Small intestine (tissue), 7 donors: ENCODE results near the gene TMPRSS13. TPM values are rescaled to one million over a fixed set of nuclear protein-coding genes. Genes with fewer than 3 reads are reported as not detected.

Experiments used
- DNase-seq, 2 donors: peaks; one replicate each; pipeline versions ENCODE4 v3.0.0 to v3.0.0-alpha.2; 2013
- FAIRE-seq: peaks from 2 replicates; lab custom pipeline; 2012; peaks lifted over from hg19 to GRCh38; lab: Jason Lieb, UNC
- H3K27ac ChIP-seq, 3 donors: one replicate each; pipeline ENCODE4 v1.5.1; 2013; ENCODE audit warnings: low read length in 2 of 3, mild to moderate bottlenecking in 2 of 3, control low read depth in 1 of 3, inconsistent platforms in 1 of 3, low read depth in 1 of 3, moderate library complexity in 1 of 3
- H3K27me3 ChIP-seq, 3 donors: one replicate each; pipeline ENCODE4 v1.6.1; 2013; ENCODE audit warnings: low read length in 3 of 3, inconsistent platforms in 1 of 3; ENCODE audit not compliant: control insufficient read depth in 3 of 3, insufficient read depth in 3 of 3
- H3K36me3 ChIP-seq, 3 donors: one replicate each; pipeline ENCODE4 v1.6.1; 2013; ENCODE audit warnings: low read length in 3 of 3, inconsistent platforms in 1 of 3, low read depth in 1 of 3, mild to moderate bottlenecking in 1 of 3, moderate library complexity in 1 of 3; ENCODE audit not compliant: control insufficient read depth in 3 of 3, insufficient read depth in 2 of 3
- H3K4me1 ChIP-seq, 3 donors: one replicate each; pipeline ENCODE4 v1.6.1; 2013; ENCODE audit warnings: low read length in 2 of 3, inconsistent platforms in 1 of 3, low read depth in 1 of 3, mild to moderate bottlenecking in 1 of 3, moderate library complexity in 1 of 3; ENCODE audit not compliant: control insufficient read depth in 3 of 3, insufficient read depth in 2 of 3
- H3K4me3 ChIP-seq, 3 donors: one replicate each; pipeline ENCODE4 v1.5.1; 2013; ENCODE audit warnings: low read length in 3 of 3, control low read depth in 1 of 3, inconsistent platforms in 1 of 3, low read depth in 1 of 3, mild to moderate bottlenecking in 1 of 3, moderate library complexity in 1 of 3
- H3K9me3 ChIP-seq, 2 donors: one replicate each; pipeline ENCODE4 v1.6.1; 2013; ENCODE audit warnings: low read depth in 1 of 2, low read length in 1 of 2; ENCODE audit not compliant: control insufficient read depth in 2 of 2, insufficient read depth in 1 of 2
- WGBS, 3 donors: extraction: QIAGEN DNeasy Blood & Tissue Kit; methylation state at CpG; one replicate each; pipeline ENCODE4 v1.1.7; 2013; 5-methylcytosine and 5-hydroxymethylcytosine counted together
- polyA plus RNA-seq, 4 donors: library from polyadenylated mRNA; stranded (reverse) in 3 of 4; unstranded in 1 of 4; fragments of 200-250 nt in 3 of 4; fragments of 120-200 nt in 1 of 4; gene quantifications; one replicate each; pipeline versions ENCODE4 v1.2.1 to v1.2.3, GENCODE V29; 2013
- donor health status: healthy with polysubstance abuse.
- donor health status: control.
- donor health status: control.
- donor health status: Bipolar disorder and iron deficiency.
- donor health status: healthy.

Gene TMPRSS13
- polyA plus RNA-seq, 4 donors: 0.18 to 6.8 TPM; not detected in 2

- DNase-seq (peak; percentile 78 to 93), FAIRE-seq (no peak)
- peaks cover 0 to 7% (median 0%) of the 10 kb centered on the region in 3 donors for H3K4me1 ChIP-seq
- H3K36me3 ChIP-seq: no peaks in the 10 kb centered on the region
- no peaks in the 10 kb centered on the region for H3K9me3 ChIP-seq
- no peak overlapping the region for H3K27ac ChIP-seq
- 44 to 50% (median 45%) methylated on average over 7 of the region's 7 CpGs for WGBS, 3 donors
- H3K27me3 ChIP-seq: no peaks in the 10 kb centered on the region
- H3K4me3 ChIP-seq: no peak overlapping the region
These were observed 17.8 kb upstream of the TMPRSS13 start for GRCh38 chr11:117946842-117947526.

- no peak for FAIRE-seq
- Histone ChIP-seq H3K27me3 (no peaks in the 10 kb centered on the region), H3K4me3 (no peak overlapping the region), H3K4me1 (peaks cover 0 to 7% (median 0%) of the 10 kb centered on the region in 3 donors), H3K9me3 (no peaks in the 10 kb centered on the region), H3K36me3 (no peaks in the 10 kb centered on the region), H3K27ac (no peak overlapping the region)
- no peak for DNase-seq
- 32 to 61% (median 48%) methylated on average over 5 of the region's 5 CpGs for WGBS, 3 donors
These were observed 17.1 kb upstream of the TMPRSS13 start for GRCh38 chr11:117946156-117946841.

GRCh38 chr11:117945047-117945810 lies 16.0 kb upstream of the TMPRSS13 start:
- Histone ChIP-seq H3K36me3 (no peaks in the 10 kb centered on the region), H3K9me3 (no peaks in the 10 kb centered on the region), H3K27me3 (no peaks in the 10 kb centered on the region), H3K4me3 (no peak overlapping the region), H3K4me1 (no peaks in the 10 kb centered on the region), H3K27ac (no peak overlapping the region)
- no peak for DNase-seq
- WGBS, 3 donors: 47 to 55% (median 52%) methylated on average over 7 of the region's 7 CpGs
- FAIRE-seq: no peak

GRCh38 chr11:117944554-117944953 lies 15.4 kb upstream of the TMPRSS13 start:
- WGBS, 3 donors: 66 to 81% (median 73%) methylated on average over 5 of the region's 5 CpGs

GRCh38 chr11:117941976-117942654 lies 12.9 kb upstream of the TMPRSS13 start:
- no peaks in the 10 kb centered on the region for H3K36me3 ChIP-seq
- no peaks in the 10 kb centered on the region for H3K27me3 ChIP-seq
- peaks cover 0 to 4% (median 0%) of the 10 kb centered on the region in 3 donors for H3K4me1 ChIP-seq
- no peak overlapping the region for H3K27ac ChIP-seq
- DNase-seq: no peak
- 85 to 90% (median 85%) methylated on average over 6 of the region's 6 CpGs for WGBS, 3 donors
- FAIRE-seq: no peak
- no peaks in the 10 kb centered on the region for H3K9me3 ChIP-seq
- H3K4me3 ChIP-seq: no peak overlapping the region

More at GRCh38 chr11:117944554-117944953, 15.4 kb upstream of the TMPRSS13 start:
- Histone ChIP-seq H3K4me3 (no peak overlapping the region), H3K36me3 (no peaks in the 10 kb centered on the region), H3K27ac (no peak overlapping the region), H3K27me3 (no peaks in the 10 kb centered on the region), H3K4me1 (no peaks in the 10 kb centered on the region), H3K9me3 (no peaks in the 10 kb centered on the region)
- FAIRE-seq (no peak), DNase-seq (no peak)

- FAIRE-seq: no peak
- Histone ChIP-seq H3K27ac (no peak overlapping the region), H3K36me3 (no peaks in the 10 kb centered on the region), H3K9me3 (no peaks in the 10 kb centered on the region), H3K27me3 (no peaks in the 10 kb centered on the region), H3K4me3 (no peak overlapping the region), H3K4me1 (peaks cover 0 to 4% (median 0%) of the 10 kb centered on the region in 3 donors)
- WGBS, 3 donors: 7 to 67% (median 45%) methylated on average over 4 of the region's 4 CpGs
- peak in 1 of 2 donors; percentile 28 for DNase-seq
These were observed 12.0 kb upstream of the TMPRSS13 start for GRCh38 chr11:117941163-117941707.

DNA sequence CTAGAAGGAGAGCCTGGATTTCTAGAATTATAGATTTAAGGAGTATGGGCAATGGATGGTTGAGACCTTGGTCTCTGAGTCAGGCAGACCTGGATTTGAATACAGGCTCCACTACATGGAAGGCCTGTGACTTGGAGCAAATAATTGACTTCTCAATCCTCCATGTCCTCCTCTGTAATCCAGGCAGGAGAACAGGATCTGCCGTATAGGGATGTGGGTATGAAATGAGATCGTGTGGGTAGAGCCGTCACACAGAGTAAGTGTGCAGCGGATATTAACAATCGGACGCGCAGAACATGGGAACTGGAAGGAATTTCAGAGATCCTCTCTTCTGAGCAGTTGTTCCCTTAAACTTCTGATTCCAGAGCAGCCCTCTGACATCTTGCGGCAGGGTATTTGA lies 11.5 kb upstream of the TMPRSS13 start:
- Histone ChIP-seq H3K27me3 (no peaks in the 10 kb centered on the region), H3K9me3 (no peaks in the 10 kb centered on the region), H3K4me1 (peaks cover 0 to 4% (median 0%) of the 10 kb centered on the region in 3 donors), H3K4me3 (no peak overlapping the region), H3K27ac (no peak overlapping the region), H3K36me3 (no peaks in the 10 kb centered on the region)
- DNase-seq (no peak), FAIRE-seq (no peak)
- WGBS, 3 donors: 91 to 97% (median 94%) methylated on average over 8 of the region's 8 CpGs
